Tibial nerve (tissue), 4 donors: Measurements from ENCODE around the gene C9orf152. TPM values are rescaled to one million over a fixed set of nuclear protein-coding genes. Genes with fewer than 3 reads are reported as not detected.

Experiments used
- DNase-seq, 2 donors: peaks; one replicate each; pipeline ENCODE4 v3.0.0-alpha.2; 2019; ENCODE audit warnings: low spot score in 2 of 2
- H3K27ac ChIP-seq, 4 donors: fragments of 200-600 bp; sonication (generic) in 3 of 4; one replicate each; pipeline ENCODE4 v1.5.1; 2017 to 2019; ENCODE audit warnings: mild to moderate bottlenecking in 1 of 4
- H3K27me3 ChIP-seq, 2 donors: fragments of 200-600 bp; sonication (generic) in 1 of 2; one replicate each; pipeline versions ENCODE4 v1.5.1 to v1.6.0; 2017 to 2019
- H3K36me3 ChIP-seq, 3 donors: fragments of 200-600 bp; sonication (generic); one replicate each; pipeline ENCODE4 v1.5.1; 2018 to 2019
- H3K4me1 ChIP-seq, 4 donors: fragments of 200-600 bp; sonication (generic) in 3 of 4; one replicate each; pipeline ENCODE4 v1.5.1; 2017 to 2019
- H3K4me3 ChIP-seq, 4 donors: fragments of 200-600 bp; sonication (generic) in 3 of 4; one replicate each; pipeline ENCODE4 v1.5.1; 2017 to 2019; ENCODE audit warnings: mild to moderate bottlenecking in 1 of 4, moderate library complexity in 1 of 4
- H3K9me3 ChIP-seq, 4 donors: fragments of 200-600 bp; sonication (generic) in 3 of 4; one replicate each; pipeline ENCODE4 v1.5.1; 2017 to 2019
- CTCF ChIP-seq, 5 experiments: fragments of 200-600 bp in 3 of 5; fragments of 450-650 bp in 2 of 5; sonication (generic) in 3 of 5; IDR thresholded peaks; one replicate each; pipeline ENCODE4 v1.5.1; 2016 to 2019; ENCODE audit warnings: antibody characterized with exemption in 5 of 5, mild to moderate bottlenecking in 3 of 5, moderate library complexity in 2 of 5
- EP300 ChIP-seq, 2 donors: sonication (generic); formaldehyde crosslinking; IDR thresholded peaks; one replicate each; pipeline ENCODE4 v1.6.1; 2017; ENCODE audit warnings: antibody characterized with exemption in 2 of 2, mild to moderate bottlenecking in 1 of 2
- POLR2A ChIP-seq, 2 donors: fragments of 450-650 bp; IDR thresholded peaks; one replicate each; pipeline ENCODE4 v1.6.1; 2017; ENCODE audit warnings: antibody characterized with exemption in 2 of 2, mild to moderate bottlenecking in 2 of 2, moderate library complexity in 2 of 2
- WGBS, 2 donors: methylation state at CpG; one replicate each; pipeline ENCODE4 v1.1.5; 2018; 5-methylcytosine and 5-hydroxymethylcytosine counted together
- total RNA-seq, 4 donors: library from RNA; depleted of rRNA; stranded (reverse); fragments of >200 nt; gene quantifications; one replicate each; pipeline ENCODE4 v1.1.0, GENCODE V29; 2016

C9orf152 gene
- total RNA-seq, 4 donors from 2014 or later = not detected

GRCh38 chr9:110217656-110218099 is 9.7 kb upstream of the C9orf152 start:
- peaks cover 0 to 3% (median 0%) of the 10 kb centered on the region in 4 donors for H3K4me1 ChIP-seq
- no peaks in the 10 kb centered on the region for H3K9me3 ChIP-seq
- no peak overlapping the region for H3K27ac ChIP-seq
- WGBS, 2 donors = 23 to 27% methylated on average over 10 of the region's 10 CpGs
- TF ChIP-seq EP300 (IDR thresholded peaks at IDR 0.05) (no peak), POLR2A (IDR thresholded peaks at IDR 0.05) (no peak), CTCF (IDR thresholded peaks at IDR 0.05) (peak; percentile 65 to 78 (median 70))
- peak in 1 of 2 donors; percentile 22 for DNase-seq
- no peaks in the 10 kb centered on the region for H3K27me3 ChIP-seq
- H3K4me3 ChIP-seq = no peak overlapping the region
- H3K36me3 ChIP-seq = no peaks in the 10 kb centered on the region

- Histone ChIP-seq H3K27me3 (no peaks in the 10 kb centered on the region), H3K36me3 (no peaks in the 10 kb centered on the region), H3K4me1 (peaks cover 0 to 3% (median 0%) of the 10 kb centered on the region in 4 donors), H3K9me3 (no peaks in the 10 kb centered on the region), H3K27ac (no peak overlapping the region), H3K4me3 (no peak overlapping the region)
- 81% methylated on average over 2 of the region's 2 CpGs for WGBS, 2 donors
- TF ChIP-seq EP300 (IDR thresholded peaks at IDR 0.05) (no peak), POLR2A (IDR thresholded peaks at IDR 0.05) (no peak), CTCF (IDR thresholded peaks at IDR 0.05) (no peak)
- DNase-seq = no peak
Observed at GRCh38 chr9:110214586-110215355, 6.8 kb upstream of the C9orf152 start.

GRCh38 chr9:110214090-110214489 is 6.1 kb upstream of the C9orf152 start:
- WGBS, 2 donors = 87 to 94% methylated on average over 5 to 6 of the region's 6 CpGs
- H3K9me3 ChIP-seq = no peaks in the 10 kb centered on the region
- H3K36me3 ChIP-seq = no peaks in the 10 kb centered on the region
- TF ChIP-seq POLR2A (IDR thresholded peaks at IDR 0.05) (no peak), CTCF (IDR thresholded peaks at IDR 0.05) (no peak)
- DNase-seq = no peak
- peaks cover 0 to 3% (median 0%) of the 10 kb centered on the region in 4 donors for H3K4me1 ChIP-seq
- H3K4me3 ChIP-seq = no peak overlapping the region
- no peaks in the 10 kb centered on the region for H3K27me3 ChIP-seq
- H3K27ac ChIP-seq = no peak overlapping the region

- DNase-seq = no peak
- H3K27ac ChIP-seq = no peak overlapping the region
- H3K4me1 ChIP-seq = peaks cover 0 to 3% (median 0%) of the 10 kb centered on the region in 4 donors
- H3K4me3 ChIP-seq = no peak overlapping the region
- no peaks in the 10 kb centered on the region for H3K36me3 ChIP-seq
- 90 to 93% methylated on average over 10 of the region's 10 CpGs for WGBS, 2 donors
- no peaks in the 10 kb centered on the region for H3K27me3 ChIP-seq
- TF ChIP-seq CTCF (IDR thresholded peaks at IDR 0.05) (no peak), POLR2A (IDR thresholded peaks at IDR 0.05) (no peak), EP300 (IDR thresholded peaks at IDR 0.05) (no peak)
- no peaks in the 10 kb centered on the region for H3K9me3 ChIP-seq
Observed at GRCh38 chr9:110213413-110214044, 5.6 kb upstream of the C9orf152 start.

GRCh38 chr9:110207071-110207641 is 803 bp downstream of the C9orf152 start:
- peak overlapping the region in 1 of 4 donors; percentile 67 for H3K27ac ChIP-seq
- no peaks in the 10 kb centered on the region for H3K9me3 ChIP-seq
- no peak overlapping the region for H3K4me3 ChIP-seq
- no peak for DNase-seq
- 61 to 65% methylated on average over 6 of the region's 6 CpGs for WGBS, 2 donors
- no peak for TF ChIP-seq EP300 (IDR thresholded peaks at IDR 0.05)
- TF ChIP-seq POLR2A (IDR thresholded peaks at IDR 0.05) = no peak
- TF ChIP-seq CTCF (IDR thresholded peaks at IDR 0.05) = no peak
- peaks cover 0 to 4% of the 10 kb centered on the region in 2 donors for H3K27me3 ChIP-seq
- H3K4me1 ChIP-seq = no peaks in the 10 kb centered on the region
- H3K36me3 ChIP-seq = no peaks in the 10 kb centered on the region
